ENCODE results near the gene IL17B.

IL17B gene

GRCh38 chr5:149386166-149386565, 7.1 kb upstream of the IL17B start:
- CTCF ChIA-PET: interaction anchor here (1.0 to 3.9 kb wide), 8 partner anchors 13 to 179 kb away, joined by 3 to 19 read pairs (median 4); no protein-coding TSS in a partner anchor
- no peak for TF ChIP-seq CTCF (IDR thresholded peaks at IDR 0.05; ENCODE audit: control extremely low read depth, extremely low read depth, low read depth, missing control alignments)
- POLR2A ChIA-PET: no interaction called here
- DNase-seq (ENCODE audit: extremely low spot score): no peak

- TF ChIP-seq CTCF (IDR thresholded peaks at IDR 0.05; ENCODE audit: control extremely low read depth, extremely low read depth, low read depth, missing control alignments): no peak
- CTCF ChIA-PET: interaction anchor here (1.4 to 6.4 kb wide), 6 partner anchors 9 to 235 kb away, joined by 4 to 81 read pairs (median 8); no protein-coding TSS in a partner anchor
- no peak for DNase-seq (ENCODE audit: extremely low spot score)
- POLR2A ChIA-PET: no interaction called here
Observed at GRCh38 chr5:149383399-149383798, 4.3 kb upstream of the IL17B start.

- ChIA-PET POLR2A (no interaction called here), CTCF (interaction anchor here (0.7 to 6.4 kb wide), 30 partner anchors 8 to 236 kb away, joined by 3 to 81 read pairs (median 5); partner anchors contain the start of gene GRPEL2)
- no peak for TF ChIP-seq CTCF (IDR thresholded peaks at IDR 0.05; ENCODE audit: control extremely low read depth, extremely low read depth, low read depth, missing control alignments)
- DNase-seq (ENCODE audit: extremely low spot score): no peak
Observed at GRCh38 chr5:149382517-149383220, 3.6 kb upstream of the IL17B start.

GRCh38 chr5:149381986-149382338, 2.9 kb upstream of the IL17B start:
- peak; percentile 89 for DNase-seq (ENCODE audit: extremely low spot score)
- TF ChIP-seq CTCF (IDR thresholded peaks at IDR 0.05; ENCODE audit: control extremely low read depth, extremely low read depth, low read depth, missing control alignments): peak; percentile 94
- ChIA-PET CTCF (interaction anchor here (0.7 to 6.4 kb wide), 35 partner anchors 8 to 237 kb away, joined by 3 to 81 read pairs (median 4); partner anchors contain the start of genes GRPEL2 and PCYOX1L), POLR2A (no interaction called here)

GRCh38 chr5:149381261-149381985, 2.3 kb upstream of the IL17B start:
- CTCF ChIA-PET: interaction anchor here (0.8 to 6.4 kb wide), 32 partner anchors 9 to 609 kb away, joined by 3 to 81 read pairs (median 4); partner anchors contain the start of genes GRPEL2 and PCYOX1L

More at GRCh38 chr5:149381261-149381985, 2.3 kb upstream of the IL17B start:
- TF ChIP-seq CTCF (IDR thresholded peaks at IDR 0.05; ENCODE audit: control extremely low read depth, extremely low read depth, low read depth, missing control alignments): no peak
- POLR2A ChIA-PET: no interaction called here
- DNase-seq (ENCODE audit: extremely low spot score): no peak

All from GM10248 (cell line).